HCT116 (cell line): Measurements from ENCODE around the gene SPACA9. TPM values are rescaled to one million over a fixed set of nuclear protein-coding genes. Genes with fewer than 3 reads are reported as not detected.

Experiments used
- ATAC-seq: fragments of 200-7000 bp; cut with Tn5 transposase; 2 replicates; pipeline ENCODE4 v1.9.1; 2020; ENCODE audit warnings: mild to moderate bottlenecking, moderate library complexity
- BruUV-seq: library from RNA; stranded (reverse); fragments of 400-500 nt; replicated peaks from 2 replicates; lab custom pipeline; 2021; lab: Mats Ljungman, UMichigan
- CTCF ChIA-PET: fragments of 300-600 bp; sonication (Branson Sonifier 250); formaldehyde crosslinking; loops from one replicate; lab custom pipeline; 2021; ENCODE audit warnings: antibody characterized with exemption; lab: Charles Lee
- POLR2A ChIA-PET: fragments of 300-600, 350-600 bp; sonication (Branson Sonifier 250); formaldehyde crosslinking; loops from one replicate; lab custom pipeline; 2021; ENCODE audit warnings: antibody characterized with exemption; lab: Charles Lee
- RAD21 ChIA-PET, 2 experiments: fragments of 300-600 bp; sonication (Branson Sonifier 250); formaldehyde crosslinking; loops; one replicate each; lab custom pipeline; 2023; ENCODE audit warnings: low total read pairs in 2 of 2; ENCODE audit not compliant: uncharacterized antibody in 2 of 2, unreplicated experiment in 2 of 2, low non-redundant PET in 1 of 2; lab: Charles Lee
- DNase-seq: peaks from one replicate; pipeline ENCODE4 v3.0.0-alpha.2; 2010; ENCODE audit warnings: low read depth, low spot score
- H2AFZ ChIP-seq: fragments of 200-600 bp; shearing (Covaris generic), sonication (generic); 2 replicates; pipeline ENCODE4 v1.6.1; 2017; ENCODE audit warnings: low read depth, mixed run types, mixed read lengths, antibody characterized with exemption, low read length; ENCODE audit not compliant: poor library complexity, severe bottlenecking
- H3K27ac ChIP-seq: 2 replicates; pipeline ENCODE4 v1.5.1; 2012; ENCODE audit warnings: low read depth, low read length
- H3K27me3 ChIP-seq: fragments of 200-600 bp; sonication (generic); 2 replicates; pipeline ENCODE4 v1.6.1; 2016; ENCODE audit warnings: mixed run types, low read length, mixed read lengths; ENCODE audit not compliant: insufficient read depth
- H3K36me3 ChIP-seq, 2 experiments: fragments of 200-500 bp in 1 of 2; fragments of 200-600 bp in 1 of 2; sonication (Bioruptor generic) in 1 of 2; sonication (generic) in 1 of 2; 2 replicates each; pipeline versions ENCODE4 v1.5.1 to v1.6.1; 2014 to 2016; ENCODE audit warnings: low read length in 2 of 2, inconsistent platforms in 1 of 2, mixed read lengths in 1 of 2, mixed run types in 1 of 2; ENCODE audit not compliant: insufficient read depth in 2 of 2, control insufficient read depth in 1 of 2
- H3K4me1 ChIP-seq, 2 experiments: fragments of 200-600 bp in 1 of 2; sonication (generic) in 1 of 2; 2 replicates each; pipeline versions ENCODE4 v1.5.1 to v1.6.1; 2012 to 2017; ENCODE audit warnings: low read length in 2 of 2, inconsistent platforms in 1 of 2, mild to moderate bottlenecking in 1 of 2, mixed read lengths in 1 of 2, mixed run types in 1 of 2, moderate library complexity in 1 of 2; ENCODE audit not compliant: insufficient read depth in 2 of 2, control insufficient read depth in 1 of 2
- H3K4me2 ChIP-seq: fragments of 200-600 bp; sonication (generic); 2 replicates; pipeline ENCODE4 v1.6.1; 2017; ENCODE audit warnings: mixed run types, low read length, mixed read lengths
- H3K4me3 ChIP-seq, 2 experiments: fragments of 200-600 bp in 1 of 2; sonication (generic) in 1 of 2; replicated peaks in 1 of 2; 2 replicates each; pipeline ENCODE4 v1.5.1; 2011 to 2016; ENCODE audit warnings: low read length in 2 of 2, control low read depth in 1 of 2, low read depth in 1 of 2, mild to moderate bottlenecking in 1 of 2, mixed read lengths in 1 of 2, mixed run types in 1 of 2
- H3K79me2 ChIP-seq: fragments of 200-600 bp; sonication (generic); 2 replicates; pipeline ENCODE4 v1.6.1; 2017; ENCODE audit warnings: mild to moderate bottlenecking, mixed run types, low read length, moderate library complexity, mixed read lengths; ENCODE audit not compliant: insufficient read depth
- H3K9ac ChIP-seq: fragments of 200-600 bp; sonication (generic); 2 replicates; pipeline ENCODE4 v1.6.1; 2016; ENCODE audit warnings: low read length, mixed read lengths
- H3K9me2 ChIP-seq: fragments of 200-600 bp; sonication (generic), shearing (Covaris generic); 2 replicates; pipeline ENCODE4 v1.6.1; 2017; ENCODE audit warnings: mixed run types, mild to moderate bottlenecking, moderate library complexity; ENCODE audit not compliant: insufficient read depth
- H3K9me3 ChIP-seq, 2 experiments: fragments of 200-500 bp in 1 of 2; fragments of 200-600 bp in 1 of 2; sonication (Bioruptor generic) in 1 of 2; sonication (generic) in 1 of 2; 2 replicates each; pipeline ENCODE4 v1.6.1; 2014 to 2017; ENCODE audit warnings: low read length in 2 of 2, mixed read lengths in 2 of 2, inconsistent platforms in 1 of 2, low read depth in 1 of 2, mild to moderate bottlenecking in 1 of 2, mixed run types in 1 of 2, moderate library complexity in 1 of 2; ENCODE audit not compliant: control insufficient read depth in 1 of 2, insufficient read depth in 1 of 2
- H4K20me1 ChIP-seq: fragments of 200-600 bp; sonication (generic), shearing (Covaris generic); 2 replicates; pipeline ENCODE4 v1.6.1; 2017; ENCODE audit warnings: mixed run types, mild to moderate bottlenecking, moderate library complexity; ENCODE audit not compliant: insufficient read depth
- CBX3 ChIP-seq: IDR thresholded peaks from 2 replicates; pipeline ENCODE4 v1.6.1; 2012; ENCODE audit warnings: low read depth
- CTCF ChIP-seq, 3 experiments: fragments of 200-600 bp in 1 of 3; sonication (generic) in 1 of 3; IDR thresholded peaks in 2 of 3; conservative IDR thresholded peaks in 1 of 3; 2 replicates each; pipeline ENCODE4 v1.5.1; 2012 to 2017; ENCODE audit warnings: low read depth in 2 of 3, low read length in 2 of 3, antibody characterized with exemption in 1 of 3, borderline replicate concordance in 1 of 3, control low read depth in 1 of 3, mild to moderate bottlenecking in 1 of 3, mixed read lengths in 1 of 3, mixed run types in 1 of 3, moderate library complexity in 1 of 3; ENCODE audit not compliant: insufficient read depth in 1 of 3
- EGR1 ChIP-seq: IDR thresholded peaks from 2 replicates; pipeline ENCODE4 v1.6.1; 2012; ENCODE audit warnings: low read depth
- EZH2 ChIP-seq: fragments of 200-600 bp; sonication (generic); IDR thresholded peaks from 2 replicates; pipeline ENCODE4 v1.6.1; 2017; ENCODE audit warnings: antibody characterized with exemption, mixed run types
- EZH2phosphoT487 ChIP-seq: fragments of 200-600 bp; IDR thresholded peaks from 2 replicates; pipeline ENCODE4 v1.6.1; 2018; ENCODE audit warnings: antibody characterized with exemption, borderline replicate concordance
- JUND ChIP-seq: IDR thresholded peaks from 2 replicates; pipeline ENCODE4 v1.6.1; 2012
- POLR2A ChIP-seq: IDR thresholded peaks from 2 replicates; pipeline ENCODE4 v1.7.0; 2011; ENCODE audit warnings: borderline replicate concordance; ENCODE audit not compliant: insufficient read depth, insufficient read length; ENCODE audit errors: extremely low read depth
- POLR2AphosphoS5 ChIP-seq: IDR thresholded peaks from 2 replicates; pipeline ENCODE4 v1.6.1; 2011; ENCODE audit warnings: mild to moderate bottlenecking, low read depth, low read length, moderate library complexity
- RAD21 ChIP-seq: IDR thresholded peaks from 2 replicates; pipeline ENCODE4 v1.6.1; 2012; ENCODE audit warnings: low read depth, mild to moderate bottlenecking
- TCF7L2 ChIP-seq: IDR thresholded peaks from 2 replicates; pipeline ENCODE4 v1.7.0; 2011; ENCODE audit warnings: borderline replicate concordance, inconsistent platforms; ENCODE audit not compliant: insufficient read depth, insufficient read length; ENCODE audit errors: extremely low read depth
- ZFX ChIP-seq: fragments of 450-650 bp; IDR thresholded peaks from 2 replicates; pipeline ENCODE4 v1.6.1; 2017
- ZNF274 ChIP-seq: fragments of 200-500 bp; sonication (Bioruptor generic); IDR thresholded peaks from 2 replicates; pipeline ENCODE4 v1.6.1; 2014; ENCODE audit warnings: mild to moderate bottlenecking, low read depth, low read length, inconsistent platforms
- intact Hi-C: fragments of 100-400 bp; cut with micrococcal nuclease; formaldehyde crosslinking; loops from 2 replicates; pipeline ENCODE4 v1.10.0; 2022
- total RNA-seq: library from RNA; stranded (reverse); gene quantifications from one replicate; pipeline ENCODE4 v1.2.1, GENCODE V29; 2021; ENCODE audit not compliant: unreplicated experiment
- TF ChIP-seq, protein P1 (sequence below): IDR thresholded peaks from 2 replicates; pipeline ENCODE4 v1.6.1; 2011; ENCODE audit warnings: mild to moderate bottlenecking, low read length, moderate library complexity; ENCODE audit not compliant: insufficient replicate concordance; ENCODE audit errors: extremely low read depth
- TF ChIP-seq, protein P2 (sequence below): IDR thresholded peaks from 2 replicates; pipeline ENCODE4 v1.6.1; 2012

The SPACA9 gene
- total RNA-seq, 1 experiment from 2014 or later = 8.0 TPM

DNA sequence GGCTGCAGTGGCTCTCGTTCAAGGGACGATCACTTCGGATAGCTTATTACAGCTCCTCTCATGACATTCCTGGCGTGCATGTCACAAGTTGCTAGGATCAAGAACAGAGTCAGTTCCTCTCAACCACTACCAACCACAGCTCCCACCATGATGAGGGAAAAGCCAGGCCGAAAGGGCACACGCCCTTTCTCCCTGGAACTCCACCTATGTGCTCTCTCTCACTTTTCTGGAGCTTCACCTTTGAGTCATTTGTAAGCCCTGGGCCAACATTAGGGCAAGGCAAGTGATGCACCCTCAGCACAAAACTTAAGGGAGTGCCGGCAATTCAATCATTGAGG, 1.6 kb downstream of the SPACA9 start:
- H3K4me1 ChIP-seq = peaks cover 7 to 28% of the 10 kb centered on the region in 2 experiments; a peak in 2 of 4 replicates
- H3K79me2 ChIP-seq = no peaks in the 10 kb centered on the region
- H3K4me2 ChIP-seq = no peak overlapping the region
- ChIA-PET CTCF (no interaction called here), POLR2A (no interaction called here)
- H4K20me1 ChIP-seq = no peaks in the 10 kb centered on the region
- no peak overlapping the region for H2AFZ ChIP-seq
- intact Hi-C loops = no loop called here
- H3K27ac ChIP-seq = no peak overlapping the region
- H3K9ac ChIP-seq = no peak overlapping the region
- H3K27me3 ChIP-seq = no peaks in the 10 kb centered on the region
- BruUV-seq = no TSS peak
- ATAC-seq = no peak
- no peaks in the 10 kb centered on the region for H3K36me3 ChIP-seq
- TF ChIP-seq ZNF274 (no peak), EZH2 (no peak), EGR1 (no peak), POLR2A (no peak), JUND (no peak)
- TF ChIP-seq, all 23 proteins: peak for 0
- DNase-seq = no peak
- no peaks in the 10 kb centered on the region for H3K9me2 ChIP-seq
- RAD21 ChIA-PET = no interaction called here
- H3K4me3 ChIP-seq = no peak overlapping the region
- H3K9me3 ChIP-seq = no peaks in the 10 kb centered on the region

GRCh38 chr9:132881826-132882225, 3.1 kb downstream of the SPACA9 start:
- Histone ChIP-seq H3K4me1 (peaks cover 7 to 28% of the 10 kb centered on the region in 2 experiments; a peak in 2 of 4 replicates), H3K27ac (no peak overlapping the region), H3K4me3 (no peak overlapping the region), H3K79me2 (no peaks in the 10 kb centered on the region), H4K20me1 (no peaks in the 10 kb centered on the region), H3K27me3 (no peaks in the 10 kb centered on the region), H3K9ac (no peak overlapping the region), H3K36me3 (no peaks in the 10 kb centered on the region), H3K9me3 (no peaks in the 10 kb centered on the region), H2AFZ (no peak overlapping the region), H3K9me2 (no peaks in the 10 kb centered on the region), H3K4me2 (no peak overlapping the region)
- DNase-seq (no peak), ATAC-seq (no peak)
- RAD21 ChIA-PET = interaction anchor here in 1 of 2 experiments (0.6 kb wide), 1 partner anchor 41 kb away, joined by 3 read pairs; no protein-coding TSS in a partner anchor
- POLR2A ChIA-PET = no interaction called here
- intact Hi-C loops = no loop called here
- TF ChIP-seq EZH2phosphoT487 = no peak
- no peak for TF ChIP-seq POLR2A
- TF ChIP-seq EZH2 = no peak
- no peak for TF ChIP-seq ZFX
- TF ChIP-seq, protein P1, sequence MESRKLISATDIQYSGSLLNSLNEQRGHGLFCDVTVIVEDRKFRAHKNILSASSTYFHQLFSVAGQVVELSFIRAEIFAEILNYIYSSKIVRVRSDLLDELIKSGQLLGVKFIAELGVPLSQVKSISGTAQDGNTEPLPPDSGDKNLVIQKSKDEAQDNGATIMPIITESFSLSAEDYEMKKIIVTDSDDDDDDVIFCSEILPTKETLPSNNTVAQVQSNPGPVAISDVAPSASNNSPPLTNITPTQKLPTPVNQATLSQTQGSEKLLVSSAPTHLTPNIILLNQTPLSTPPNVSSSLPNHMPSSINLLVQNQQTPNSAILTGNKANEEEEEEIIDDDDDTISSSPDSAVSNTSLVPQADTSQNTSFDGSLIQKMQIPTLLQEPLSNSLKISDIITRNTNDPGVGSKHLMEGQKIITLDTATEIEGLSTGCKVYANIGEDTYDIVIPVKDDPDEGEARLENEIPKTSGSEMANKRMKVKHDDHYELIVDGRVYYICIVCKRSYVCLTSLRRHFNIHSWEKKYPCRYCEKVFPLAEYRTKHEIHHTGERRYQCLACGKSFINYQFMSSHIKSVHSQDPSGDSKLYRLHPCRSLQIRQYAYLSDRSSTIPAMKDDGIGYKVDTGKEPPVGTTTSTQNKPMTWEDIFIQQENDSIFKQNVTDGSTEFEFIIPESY = no peak
- no peak for TF ChIP-seq POLR2AphosphoS5
- TF ChIP-seq CTCF (IDR thresholded peaks at IDR 0.05 in 2 of 3, conservative IDR thresholded peaks at IDR 0.05 in 1 of 3; ENCODE audit: borderline replicate concordance in 1 of 3, insufficient read depth in 1 of 3, low read depth in 2 of 3, low read length in 2 of 3) = no peak
- TF ChIP-seq CBX3 = no peak
- TF ChIP-seq, protein P2, sequence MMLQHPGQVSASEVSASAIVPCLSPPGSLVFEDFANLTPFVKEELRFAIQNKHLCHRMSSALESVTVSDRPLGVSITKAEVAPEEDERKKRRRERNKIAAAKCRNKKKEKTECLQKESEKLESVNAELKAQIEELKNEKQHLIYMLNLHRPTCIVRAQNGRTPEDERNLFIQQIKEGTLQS = no peak
- no peak for TF ChIP-seq ZNF274
- TF ChIP-seq TCF7L2 = no peak
- no peak for TF ChIP-seq RAD21
- CTCF ChIA-PET = no interaction called here
- BruUV-seq = no TSS peak
